KG1 (cell line): Measurements from ENCODE around the gene NEB.

Experiments used
- DNase-seq: peaks from one replicate; lab custom pipeline; 2025; lab: John Stamatoyannopoulos, UW

The NEB gene

GRCh38 chr2:151478011-151478410 lies 256.3 kb downstream of the NEB start:
- DNase-seq, result no peak

GRCh38 chr2:151476287-151476686 lies 258.0 kb downstream of the NEB start:
- no peak for DNase-seq

- DNase-seq, result no peak
These were observed 259.2 kb downstream of the NEB start for GRCh38 chr2:151475071-151475470.

- DNase-seq, result no peak
These were observed 261.3 kb downstream of the NEB start for GRCh38 chr2:151472966-151473365.

- DNase-seq, result no peak
These were observed 263.7 kb downstream of the NEB start for GRCh38 chr2:151470556-151470955.

GRCh38 chr2:151465771-151466170 lies 268.5 kb downstream of the NEB start:
- no peak for DNase-seq

GRCh38 chr2:151459358-151459757 lies 274.9 kb downstream of the NEB start:
- DNase-seq, result no peak

- DNase-seq, result no peak
These were observed 295.1 kb downstream of the NEB start for GRCh38 chr2:151439127-151439526.

GRCh38 chr2:151438506-151438905 lies 295.8 kb downstream of the NEB start:
- no peak for DNase-seq

GRCh38 chr2:151437630-151438029 lies 296.6 kb downstream of the NEB start:
- no peak for DNase-seq
